ENCODE results near the gene FAM50B.

FAM50B gene

DNA sequence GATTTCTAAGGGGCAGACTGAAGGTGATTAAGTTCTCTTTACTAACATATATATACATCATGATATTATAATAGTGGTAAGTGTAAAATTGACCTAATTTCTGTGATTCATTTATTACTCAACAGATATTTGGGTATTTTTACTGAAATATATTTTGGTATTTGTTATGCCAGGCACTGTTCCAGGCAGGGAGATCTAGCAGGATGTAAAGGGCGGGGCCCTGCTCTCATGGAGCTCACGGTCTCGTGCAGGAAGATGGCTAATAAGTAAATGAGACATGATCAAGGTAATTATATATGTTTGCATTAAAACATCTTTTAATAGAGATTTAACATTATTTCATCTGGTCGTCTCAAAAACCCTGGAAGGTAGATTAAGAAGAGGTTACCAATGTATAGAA is 27.7 kb downstream of the FAM50B start:
- Histone ChIP-seq H3K27ac (ENCODE audit: extremely low read depth, low read depth, low read length) (no peak overlapping the region), H3K36me3 (ENCODE audit: control insufficient read depth in 2 of 2, insufficient read depth in 1 of 2, low read length in 2 of 2) (no peaks in the 10 kb centered on the region), H3K4me3 (ENCODE audit: low read depth, low read length) (no peak overlapping the region), H3K4me1 (ENCODE audit: control insufficient read depth, insufficient read depth, low read length) (no peaks in the 10 kb centered on the region), H3K9me3 (ENCODE audit: control insufficient read depth, insufficient read depth, low read depth, low read length) (no peaks in the 10 kb centered on the region)
- ChIA-PET CTCF (interaction anchor here (1.5 to 3.0 kb wide), 4 partner anchors 28 to 134 kb away, joined by 3 to 15 read pairs (median 6); partner anchors contain the start of gene FAM50B), POLR2A (no interaction called here)
- TF ChIP-seq MYNN (tag by site-specific recombination; IDR thresholded peaks at IDR 0.05; ENCODE audit: borderline replicate concordance), result no peak
- TF ChIP-seq ZNF701 (tag by site-specific recombination; IDR thresholded peaks at IDR 0.05), result no peak
- TF ChIP-seq ZNF350 (tag by site-specific recombination; IDR thresholded peaks at IDR 0.05), result no peak
- TF ChIP-seq ZNF555 (tag by site-specific recombination; conservative IDR thresholded peaks at IDR 0.05), result no peak
- TF ChIP-seq ZNF473 (tag by site-specific recombination; IDR thresholded peaks at IDR 0.05), result no peak
- no peak for TF ChIP-seq ZNF837 (tag by site-specific recombination; IDR thresholded peaks at IDR 0.05)
- TF ChIP-seq ZNF221 (tag by site-specific recombination; IDR thresholded peaks at IDR 0.05; ENCODE audit: borderline replicate concordance), result no peak

DNA sequence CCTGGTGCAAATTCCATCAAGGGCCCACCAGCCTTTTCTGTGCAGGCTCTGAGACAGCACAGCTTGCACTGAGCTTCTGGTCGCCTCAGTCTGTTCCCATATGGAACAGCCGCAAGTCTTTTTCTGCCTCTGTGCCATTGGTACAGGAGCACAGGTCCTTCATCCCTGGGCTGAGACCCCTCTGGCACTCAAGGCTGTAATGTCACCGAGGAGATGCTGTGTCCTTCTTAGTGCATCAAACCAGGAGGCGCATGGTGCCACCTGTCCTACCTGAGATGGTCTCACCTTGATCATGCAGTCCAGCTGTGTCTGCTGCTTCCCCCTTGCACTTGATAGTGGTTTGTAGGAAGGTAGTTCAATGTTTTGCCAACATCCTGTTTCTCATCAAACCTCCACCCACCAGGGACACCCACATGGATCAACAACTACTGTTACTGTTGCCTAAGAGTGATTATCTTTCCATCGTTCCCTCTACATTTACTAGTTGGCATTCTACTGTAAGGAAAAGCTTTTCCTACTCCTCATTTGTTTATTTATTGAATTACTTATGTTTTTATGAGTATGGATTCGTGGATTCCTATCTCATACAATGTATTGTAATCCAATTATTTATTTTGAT is 29.0 kb downstream of the FAM50B start:
- H3K4me3 ChIP-seq (ENCODE audit: low read depth, low read length), result no peak overlapping the region
- H3K4me1 ChIP-seq (ENCODE audit: control insufficient read depth, insufficient read depth, low read length), result no peaks in the 10 kb centered on the region
- POLR2A ChIA-PET, result no interaction called here
- TF ChIP-seq EGR2 (tag by site-specific recombination; IDR thresholded peaks at IDR 0.05; ENCODE audit: low read depth) (peak; percentile 55; the same call in 1 of the 2 replicates), ZBTB48 (tag by site-specific recombination; IDR thresholded peaks at IDR 0.05) (no peak), ZFHX2 (tag by site-specific recombination; conservative IDR thresholded peaks at IDR 0.05) (peak; percentile 60)
- H3K27ac ChIP-seq (ENCODE audit: extremely low read depth, low read depth, low read length), result no peak overlapping the region
- no peaks in the 10 kb centered on the region for H3K9me3 ChIP-seq (ENCODE audit: control insufficient read depth, insufficient read depth, low read depth, low read length)
- CTCF ChIA-PET, result interaction anchor here (3.0 kb wide), 1 partner anchor 55 kb away, joined by 15 read pairs; no protein-coding TSS in a partner anchor
- H3K36me3 ChIP-seq (ENCODE audit: control insufficient read depth in 2 of 2, insufficient read depth in 1 of 2, low read length in 2 of 2), result no peaks in the 10 kb centered on the region

DNA sequence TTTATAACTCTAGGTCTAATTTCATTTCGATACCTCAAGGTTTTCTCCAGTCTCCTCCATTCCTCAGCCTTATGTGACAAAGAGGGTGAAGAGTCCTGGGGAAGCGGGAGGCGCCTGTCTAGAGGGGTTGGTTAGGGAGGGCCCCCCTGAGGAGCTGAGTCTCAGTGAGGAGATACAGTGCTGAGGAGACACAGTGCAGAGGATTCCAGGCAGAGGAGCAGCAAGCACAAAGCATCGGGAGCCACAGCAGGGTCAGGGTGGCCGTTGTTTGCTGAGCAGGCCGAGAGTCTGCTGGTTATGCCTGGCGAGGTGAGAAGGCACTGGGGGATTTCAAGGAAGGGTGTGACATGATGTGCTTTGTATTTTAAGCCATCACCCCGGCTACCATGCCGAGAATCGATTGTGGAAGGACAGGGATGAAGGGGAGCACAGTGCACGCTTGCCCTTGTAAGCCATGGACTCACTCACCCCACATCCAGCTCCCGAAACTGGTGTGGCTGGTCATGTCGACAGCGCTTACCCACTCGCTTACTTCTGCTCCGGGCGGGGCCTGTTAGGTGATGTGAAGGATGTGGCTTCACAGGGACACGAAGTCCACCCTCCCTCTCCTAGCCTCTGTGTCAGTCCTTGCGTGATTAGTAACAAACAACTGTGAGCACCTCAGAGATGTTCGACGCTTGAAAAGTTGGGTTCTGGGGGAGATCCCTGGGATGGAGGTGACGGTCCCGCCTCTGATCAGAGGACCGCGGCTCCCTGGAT is 30.2 kb downstream of the FAM50B start:
- H3K27ac ChIP-seq (ENCODE audit: extremely low read depth, low read depth, low read length), result no peak overlapping the region
- CTCF ChIA-PET, result no interaction called here

More for the DNA sequence above, 30.2 kb downstream of the FAM50B start:
- no peak for TF ChIP-seq ZNF660 (tag by site-specific recombination; IDR thresholded peaks at IDR 0.05)
- TF ChIP-seq, protein P1, sequence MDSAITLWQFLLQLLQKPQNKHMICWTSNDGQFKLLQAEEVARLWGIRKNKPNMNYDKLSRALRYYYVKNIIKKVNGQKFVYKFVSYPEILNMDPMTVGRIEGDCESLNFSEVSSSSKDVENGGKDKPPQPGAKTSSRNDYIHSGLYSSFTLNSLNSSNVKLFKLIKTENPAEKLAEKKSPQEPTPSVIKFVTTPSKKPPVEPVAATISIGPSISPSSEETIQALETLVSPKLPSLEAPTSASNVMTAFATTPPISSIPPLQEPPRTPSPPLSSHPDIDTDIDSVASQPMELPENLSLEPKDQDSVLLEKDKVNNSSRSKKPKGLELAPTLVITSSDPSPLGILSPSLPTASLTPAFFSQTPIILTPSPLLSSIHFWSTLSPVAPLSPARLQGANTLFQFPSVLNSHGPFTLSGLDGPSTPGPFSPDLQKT (IDR thresholded peaks at IDR 0.05; ENCODE audit: borderline replicate concordance, low read depth, low read length), result no peak
- TF ChIP-seq ZNF169 (tag by site-specific recombination; IDR thresholded peaks at IDR 0.05), result no peak
- TF ChIP-seq ZNF549 (tag by site-specific recombination; IDR thresholded peaks at IDR 0.05), result no peak
- TF ChIP-seq ZNF175 (tag by site-specific recombination; IDR thresholded peaks at IDR 0.05), result no peak
- TF ChIP-seq ZNF350 (tag by site-specific recombination; IDR thresholded peaks at IDR 0.05), result no peak
- no peak for TF ChIP-seq ZNF391 (tag by site-specific recombination; IDR thresholded peaks at IDR 0.05; ENCODE audit: borderline replicate concordance, low read depth)
- TF ChIP-seq ZNF121 (tag by site-specific recombination; IDR thresholded peaks at IDR 0.05), result no peak
- no peak for TF ChIP-seq ZNF223 (tag by site-specific recombination; IDR thresholded peaks at IDR 0.05)
- no peak for TF ChIP-seq ZNF747 (tag by site-specific recombination; IDR thresholded peaks at IDR 0.05)
- no peak for TF ChIP-seq ZNF664 (tag by site-specific recombination; IDR thresholded peaks at IDR 0.05)
- TF ChIP-seq, protein P2, sequence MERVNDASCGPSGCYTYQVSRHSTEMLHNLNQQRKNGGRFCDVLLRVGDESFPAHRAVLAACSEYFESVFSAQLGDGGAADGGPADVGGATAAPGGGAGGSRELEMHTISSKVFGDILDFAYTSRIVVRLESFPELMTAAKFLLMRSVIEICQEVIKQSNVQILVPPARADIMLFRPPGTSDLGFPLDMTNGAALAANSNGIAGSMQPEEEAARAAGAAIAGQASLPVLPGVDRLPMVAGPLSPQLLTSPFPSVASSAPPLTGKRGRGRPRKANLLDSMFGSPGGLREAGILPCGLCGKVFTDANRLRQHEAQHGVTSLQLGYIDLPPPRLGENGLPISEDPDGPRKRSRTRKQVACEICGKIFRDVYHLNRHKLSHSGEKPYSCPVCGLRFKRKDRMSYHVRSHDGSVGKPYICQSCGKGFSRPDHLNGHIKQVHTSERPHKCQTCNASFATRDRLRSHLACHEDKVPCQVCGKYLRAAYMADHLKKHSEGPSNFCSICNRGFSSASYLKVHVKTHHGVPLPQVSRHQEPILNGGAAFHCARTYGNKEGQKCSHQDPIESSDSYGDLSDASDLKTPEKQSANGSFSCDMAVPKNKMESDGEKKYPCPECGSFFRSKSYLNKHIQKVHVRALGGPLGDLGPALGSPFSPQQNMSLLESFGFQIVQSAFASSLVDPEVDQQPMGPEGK (tag by site-specific recombination; IDR thresholded peaks at IDR 0.05), result no peak
- no peak for TF ChIP-seq ZNF132 (tag by site-specific recombination; IDR thresholded peaks at IDR 0.05; ENCODE audit: borderline replicate concordance)
- no peak for TF ChIP-seq REPIN1 (tag by site-specific recombination; IDR thresholded peaks at IDR 0.05; ENCODE audit: low read depth)
- TF ChIP-seq GLI2 (tag by site-specific recombination; IDR thresholded peaks at IDR 0.05; ENCODE audit: borderline replicate concordance, low read depth), result no peak
- TF ChIP-seq ZNF16 (tag by site-specific recombination; IDR thresholded peaks at IDR 0.05; ENCODE audit: low read depth), result no peak
- TF ChIP-seq SP7 (tag by site-specific recombination; IDR thresholded peaks at IDR 0.05), result no peak
- no peak for TF ChIP-seq ZNF211 (tag by site-specific recombination; IDR thresholded peaks at IDR 0.05; ENCODE audit: low read depth)
- TF ChIP-seq SALL2 (tag by site-specific recombination; IDR thresholded peaks at IDR 0.05; ENCODE audit: borderline replicate concordance), result no peak
- POLR2A ChIA-PET, result no interaction called here
- H3K4me3 ChIP-seq (ENCODE audit: low read depth, low read length), result no peak overlapping the region
- H3K36me3 ChIP-seq (ENCODE audit: control insufficient read depth in 2 of 2, insufficient read depth in 1 of 2, low read length in 2 of 2), result no peaks in the 10 kb centered on the region
- H3K4me1 ChIP-seq (ENCODE audit: control insufficient read depth, insufficient read depth, low read length), result no peaks in the 10 kb centered on the region
- H3K9me3 ChIP-seq (ENCODE audit: control insufficient read depth, insufficient read depth, low read depth, low read length), result no peaks in the 10 kb centered on the region
